Erythroblast (primary cell): ENCODE measurements around the gene ARL5B.
"Not testable (repeated sequence)": the region's sequence is repeated elsewhere in the genome, so short reads cannot be mapped to it uniquely, and the experiment has no call there.

Source experiments
- GATA1 ChIP-seq: IDR thresholded peaks from 2 replicates; pipeline ENCODE4 v1.6.1; 2011; ENCODE audit warnings: low read depth, mild to moderate bottlenecking, control low read depth, low read length, moderate library complexity
- POLR2A ChIP-seq: IDR thresholded peaks from 2 replicates; pipeline ENCODE4 v1.6.1; 2011; ENCODE audit warnings: mild to moderate bottlenecking, low read length

DNA sequence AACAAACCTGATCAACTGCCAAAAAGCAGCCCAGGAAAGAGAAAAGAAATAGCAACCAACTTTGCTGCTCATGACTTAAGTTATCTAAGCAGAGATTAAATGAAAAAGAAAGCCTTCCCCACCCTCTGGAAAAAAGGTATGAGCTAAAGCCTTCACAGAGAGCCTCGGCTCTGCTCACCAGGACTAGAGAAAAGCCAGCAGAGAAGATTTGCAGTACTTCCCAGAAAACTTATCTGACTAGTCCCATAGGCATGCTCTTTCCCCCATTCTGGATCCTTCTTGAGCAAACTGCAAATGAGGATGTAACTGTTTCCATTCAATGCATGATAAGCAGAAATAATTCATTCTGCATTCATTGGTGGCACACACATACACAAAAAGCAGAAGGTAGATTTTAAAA, 35.6 kb upstream of the ARL5B start:
- not testable (repeated sequence) for TF ChIP-seq POLR2A, GATA1
